HG02938 (cell line): ENCODE measurements around the gene SULT1B1.
"Not testable (repeated sequence)": the region's sequence is repeated elsewhere in the genome, so short reads cannot be mapped to it uniquely, and the experiment has no call there.

Source experiments
- ATAC-seq: cut with Tn5 transposase; IDR thresholded peaks from one replicate; pipeline ENCODE4 v1.9.1; 2021; ENCODE audit warnings: mild to moderate bottlenecking, moderate library complexity; ENCODE audit not compliant: unreplicated experiment

The SULT1B1 gene

GRCh38 chr4:69760455-69760854 is at the start of gene SULT1B1:
Gene SULT1B1, minus strand, starts transcription at chr4:69760620. Its CDS starts 5,403 bp downstream, at chr4:69755217.
- no peak for ATAC-seq

- no peak for ATAC-seq
These were observed 40.2 kb upstream of the SULT1B1 start for GRCh38 chr4:69800599-69800998.

GRCh38 chr4:69799337-69799736 is 38.9 kb upstream of the SULT1B1 start:
- ATAC-seq, result no peak

- no peak for ATAC-seq
These were observed 33.3 kb upstream of the SULT1B1 start for GRCh38 chr4:69793732-69794131.

GRCh38 chr4:69787879-69788278 is 27.5 kb upstream of the SULT1B1 start:
- ATAC-seq, result no peak

GRCh38 chr4:69786547-69786946 is 26.1 kb upstream of the SULT1B1 start:
- no peak for ATAC-seq

GRCh38 chr4:69785211-69785831 is 24.9 kb upstream of the SULT1B1 start:
- ATAC-seq, result no peak

- no peak for ATAC-seq
These were observed 22.4 kb upstream of the SULT1B1 start for GRCh38 chr4:69782651-69783310.

GRCh38 chr4:69781458-69782418 is 21.3 kb upstream of the SULT1B1 start:
- ATAC-seq, result no peak

- ATAC-seq, result no peak
These were observed 19.7 kb upstream of the SULT1B1 start for GRCh38 chr4:69780141-69780540.

GRCh38 chr4:69776696-69777095 is 16.3 kb upstream of the SULT1B1 start:
- no peak for ATAC-seq

GRCh38 chr4:69775321-69775867 is 15.0 kb upstream of the SULT1B1 start:
- ATAC-seq, result no peak

GRCh38 chr4:69773484-69773883 is 13.1 kb upstream of the SULT1B1 start:
- ATAC-seq, result no peak

- ATAC-seq, result not testable (repeated sequence)
These were observed 8.1 kb upstream of the SULT1B1 start for GRCh38 chr4:69768554-69768953.

- no peak for ATAC-seq
These were observed 5.3 kb upstream of the SULT1B1 start for GRCh38 chr4:69765751-69766150.

GRCh38 chr4:69764311-69764710 is 3.9 kb upstream of the SULT1B1 start:
- no peak for ATAC-seq

GRCh38 chr4:69763233-69763632 is 2.8 kb upstream of the SULT1B1 start:
- ATAC-seq, result no peak

- ATAC-seq, result no peak
These were observed 1.2 kb downstream of the SULT1B1 start for GRCh38 chr4:69759189-69759604.

GRCh38 chr4:69757464-69757863 is 3.0 kb downstream of the SULT1B1 start:
- no peak for ATAC-seq

GRCh38 chr4:69754926-69755580 is 5.4 kb downstream of the SULT1B1 start:
- no peak for ATAC-seq

GRCh38 chr4:69753686-69754085 is 6.7 kb downstream of the SULT1B1 start:
- ATAC-seq, result no peak
